Transverse colon (tissue), 4 donors: Measurements from ENCODE around the gene DYRK3. TPM values are rescaled to one million over a fixed set of nuclear protein-coding genes. Genes with fewer than 3 reads are reported as not detected.

ENCODE experiments used
- DNase-seq: peaks from one replicate; pipeline ENCODE4 v3.0.0-alpha.2; 2019
- H3K27ac ChIP-seq, 4 donors: fragments of 200-600 bp; sonication (generic); 2 replicates each; pipeline ENCODE4 v1.5.1; 2016 to 2018; ENCODE audit warnings: inconsistent platforms in 4 of 4
- H3K27me3 ChIP-seq: fragments of 200-600 bp; sonication (generic); 2 replicates; pipeline ENCODE4 v1.5.1; 2017; ENCODE audit warnings: inconsistent platforms
- H3K36me3 ChIP-seq, 4 donors: fragments of 200-600 bp; sonication (generic); 2 replicates each; pipeline ENCODE4 v1.5.1; 2017 to 2019; ENCODE audit warnings: inconsistent platforms in 4 of 4
- H3K4me1 ChIP-seq, 4 donors: fragments of 200-600 bp; sonication (generic); 2 replicates each; pipeline ENCODE4 v1.5.1; 2017 to 2020; ENCODE audit warnings: inconsistent platforms in 4 of 4
- H3K4me3 ChIP-seq, 4 donors: fragments of 200-600 bp; sonication (generic); 1 replicate in 1 of 4; 2 replicates in 3 of 4; pipeline versions ENCODE4 v1.5.1 to v1.6.1; 2017 to 2019; ENCODE audit warnings: inconsistent platforms in 4 of 4
- H3K9me3 ChIP-seq, 2 donors: fragments of 200-600 bp; sonication (generic); 2 replicates each; pipeline ENCODE4 v1.5.1; 2017 to 2019; ENCODE audit warnings: inconsistent platforms in 2 of 2
- CTCF ChIP-seq, 5 experiments: fragments of 200-600 bp in 3 of 5; fragments of 450-650 bp in 2 of 5; sonication (generic) in 3 of 5; IDR thresholded peaks; 1 replicate in 2 of 5; 2 replicates in 3 of 5; pipeline ENCODE4 v1.5.1; 2016 to 2017; ENCODE audit warnings: antibody characterized with exemption in 5 of 5, inconsistent platforms in 3 of 5, mild to moderate bottlenecking in 2 of 5, moderate library complexity in 1 of 5
- EP300 ChIP-seq: sonication (generic); formaldehyde crosslinking; IDR thresholded peaks from one replicate; pipeline ENCODE4 v1.6.1; 2017; ENCODE audit warnings: antibody characterized with exemption, low read depth
- POLR2A ChIP-seq: fragments of 450-650 bp; IDR thresholded peaks from one replicate; pipeline ENCODE4 v1.6.1; 2016; ENCODE audit warnings: antibody characterized with exemption, mild to moderate bottlenecking, moderate library complexity
- POLR2AphosphoS5 ChIP-seq, 3 donors: sonication (generic); formaldehyde crosslinking; IDR thresholded peaks; one replicate each; pipeline ENCODE4 v1.6.1; 2016; ENCODE audit warnings: antibody characterized with exemption in 3 of 3
- whole genome bisulfite sequencing, 2 donors: methylation state at CpG; one replicate each; pipeline ENCODE4 v1.1.5; 2018; ENCODE audit warnings: low coverage in 1 of 2; 5-methylcytosine and 5-hydroxymethylcytosine counted together
- in situ Hi-C, 4 donors: fragments of 200-750 bp; cut with MboI; loops; one replicate each; pipeline versions ENCODE4 v1.15.0 to v1.15.1; 2017; ENCODE audit warnings: low sequenced_read_pairs in 3 of 4, low pct_ligation_motif_present in 1 of 4, low pct_unique_long_range_greater_than_20kb in 1 of 4
- intact Hi-C: fragments of 100-400 bp; cut with DNase I; formaldehyde crosslinking; loops from one replicate; pipeline ENCODE4 v1.15.1; 2023; ENCODE audit warnings: low total_unique reads
- total RNA-seq, 4 donors: library from RNA; depleted of rRNA; stranded (reverse); fragments of >200 nt; gene quantifications; one replicate each; pipeline ENCODE4 v1.1.0, GENCODE V29; 2016

DYRK3 gene
- total RNA-seq, 4 donors from 2014 or later: 1.6 to 3.2 TPM; not detected in 2

GRCh38 chr1:206591696-206592095 lies 43.6 kb upstream of the DYRK3 start:
- no peak for TF ChIP-seq POLR2A
- TF ChIP-seq POLR2AphosphoS5 (IDR thresholded peaks at IDR 0.05): no peak
- TF ChIP-seq EP300: no peak
- no peak for TF ChIP-seq CTCF (IDR thresholded peaks at IDR 0.05)
- Histone ChIP-seq H3K27ac (no peak overlapping the region), H3K4me1 (peaks cover 0 to 14% (median 1%) of the 10 kb centered on the region in 4 donors), H3K4me3 (no peak overlapping the region), H3K9me3 (no peaks in the 10 kb centered on the region), H3K27me3 (no peaks in the 10 kb centered on the region), H3K36me3 (peaks cover 0 to 50% (median 10%) of the 10 kb centered on the region in 4 donors)
- 88 to 98% methylated on average over 5 to 9 of the region's 9 CpGs for WGBS, 2 donors
- intact Hi-C loops (no loop called here), in situ Hi-C loops (loop anchor here in 1 of 4 donors (25.0 kb wide), 1 partner anchor 104 kb away; no protein-coding TSS in a partner anchor)
- no peak for DNase-seq

- H3K36me3 ChIP-seq: peaks cover 0 to 65% (median 13%) of the 10 kb centered on the region in 4 donors
Observed at GRCh38 chr1:206593351-206593925, 41.9 kb upstream of the DYRK3 start.

DNA sequence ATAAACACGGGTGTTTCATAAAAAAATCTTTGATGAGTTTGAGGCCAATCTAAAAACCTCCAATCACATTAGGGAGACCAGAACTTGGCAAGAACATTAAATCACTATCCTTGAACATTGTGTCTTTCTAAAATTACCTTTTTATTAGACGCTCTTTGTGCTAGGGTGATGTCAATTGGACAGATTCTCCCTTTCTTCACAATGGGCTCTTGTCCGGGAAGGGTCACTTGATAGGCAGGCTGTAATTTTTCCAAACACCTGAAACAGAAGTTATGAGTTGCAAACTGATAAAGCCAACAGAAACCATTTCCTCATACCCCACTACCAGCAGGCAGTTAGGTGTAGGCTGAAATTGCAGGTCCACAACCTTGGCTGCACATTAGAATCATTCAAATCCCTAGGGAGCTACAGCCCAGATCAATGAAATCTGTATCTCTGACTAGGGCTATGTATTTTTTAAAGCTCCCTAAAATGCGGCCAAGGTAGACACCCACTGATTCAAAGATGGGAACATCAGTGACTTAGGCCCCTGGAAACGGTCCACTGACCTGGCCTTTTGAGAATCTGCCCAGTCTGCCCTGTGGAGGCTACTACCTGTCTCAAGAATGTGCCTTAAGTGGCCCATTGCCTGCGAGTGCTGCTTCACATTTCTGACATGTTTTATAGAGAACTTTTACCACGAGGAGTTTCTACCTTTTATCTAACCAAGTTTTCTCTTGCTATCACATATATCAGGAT lies 39.6 kb upstream of the DYRK3 start:
- H3K9me3 ChIP-seq: no peaks in the 10 kb centered on the region
- H3K27ac ChIP-seq: no peak overlapping the region
- peaks cover 0 to 71% (median 21%) of the 10 kb centered on the region in 4 donors for H3K36me3 ChIP-seq
- no peaks in the 10 kb centered on the region for H3K27me3 ChIP-seq
- WGBS, 2 donors: 35 to 66% methylated on average over 2 to 7 of the region's 7 CpGs
- no peak for DNase-seq
- in situ Hi-C loops (loop anchor here in 1 of 4 donors (25.0 kb wide), 1 partner anchor 108 kb away; no protein-coding TSS in a partner anchor), intact Hi-C loops (no loop called here)
- TF ChIP-seq POLR2A (no peak), POLR2AphosphoS5 (IDR thresholded peaks at IDR 0.05) (no peak), EP300 (no peak), CTCF (IDR thresholded peaks at IDR 0.05) (no peak)
- H3K4me1 ChIP-seq: peaks cover 0 to under 1% (median 0%) of the 10 kb centered on the region in 4 donors
- H3K4me3 ChIP-seq: no peak overlapping the region

More at GRCh38 chr1:206593351-206593925, 41.9 kb upstream of the DYRK3 start:
- H3K27ac ChIP-seq: no peak overlapping the region
- 91 to 100% methylated on average over 1 to 7 of the region's 7 CpGs for WGBS, 2 donors
- peaks cover 0 to 12% (median 1%) of the 10 kb centered on the region in 4 donors for H3K4me1 ChIP-seq
- in situ Hi-C loops: loop anchor here in 1 of 4 donors (25.0 kb wide), 1 partner anchor 106 kb away; no protein-coding TSS in a partner anchor
- no peak for DNase-seq
- H3K27me3 ChIP-seq: no peaks in the 10 kb centered on the region
- intact Hi-C loops: no loop called here
- H3K9me3 ChIP-seq: no peaks in the 10 kb centered on the region
- no peak overlapping the region for H3K4me3 ChIP-seq
- TF ChIP-seq EP300: no peak
- TF ChIP-seq CTCF (IDR thresholded peaks at IDR 0.05): no peak
- no peak for TF ChIP-seq POLR2AphosphoS5 (IDR thresholded peaks at IDR 0.05)
- TF ChIP-seq POLR2A: no peak

GRCh38 chr1:206596319-206596666 lies 39.0 kb upstream of the DYRK3 start:
- in situ Hi-C loops: loop anchor here in 1 of 4 donors (25.0 kb wide), 1 partner anchor 109 kb away; no protein-coding TSS in a partner anchor
- intact Hi-C loops: no loop called here
- no peak for DNase-seq
- 75 to 98% methylated on average over 1 of the region's 1 CpG for WGBS, 2 donors
- H3K36me3 ChIP-seq: peaks cover 0 to 71% (median 21%) of the 10 kb centered on the region in 4 donors
- H3K27me3 ChIP-seq: no peaks in the 10 kb centered on the region
- no peak overlapping the region for H3K4me3 ChIP-seq
- no peak for TF ChIP-seq POLR2A
- no peak for TF ChIP-seq CTCF (IDR thresholded peaks at IDR 0.05)
- no peak for TF ChIP-seq POLR2AphosphoS5 (IDR thresholded peaks at IDR 0.05)
- no peak for TF ChIP-seq EP300
- no peaks in the 10 kb centered on the region for H3K4me1 ChIP-seq
- H3K9me3 ChIP-seq: no peaks in the 10 kb centered on the region
- H3K27ac ChIP-seq: no peak overlapping the region
